GM12878 (cell line): ENCODE measurements around the gene ADAM21. TPM values are rescaled to one million over a fixed set of nuclear protein-coding genes. Genes with fewer than 3 reads are reported as not detected.
"Not testable (repeated sequence)": the region's sequence is repeated elsewhere in the genome, so short reads cannot be mapped to it uniquely, and the experiment has no call there.

Experiments used
- ATAC-seq: fragments of 200-7000 bp; cut with Tn5 transposase; 3 replicates; pipeline ENCODE4 v1.9.1; 2020; ENCODE audit warnings: mild to moderate bottlenecking, moderate library complexity
- BruUV-seq: library from RNA; stranded (reverse); fragments of 400-500 nt; replicated peaks from 2 replicates; lab custom pipeline; 2021; lab: Mats Ljungman, UMichigan
- CTCF ChIA-PET: fragments of 300-600 bp; sonication (Branson Sonifier 250); formaldehyde crosslinking; extraction: SDS; loops from one replicate; lab custom pipeline; 2021; ENCODE audit warnings: inconsistent platforms; lab: Yijun Ruan, JAX
- POLR2A ChIA-PET: fragments of 350-600 bp; formaldehyde crosslinking; extraction: SDS; loops from one replicate; lab custom pipeline; 2021; ENCODE audit warnings: inconsistent platforms; lab: Charles Lee
- RAD21 ChIA-PET: fragments of 300-600 bp; sonication (Branson Sonifier 250); formaldehyde crosslinking; loops from one replicate; lab custom pipeline; 2023; ENCODE audit warnings: antibody characterized with exemption; ENCODE audit not compliant: unreplicated experiment; lab: Charles Lee
- SMC1A ChIA-PET: fragments of 300-600 bp; sonication (Branson Sonifier 250); formaldehyde crosslinking; loops from one replicate; lab custom pipeline; 2023; ENCODE audit not compliant: unreplicated experiment, uncharacterized antibody; lab: Charles Lee
- DNase-seq: peaks from one replicate; pipeline ENCODE4 v3.0.0-alpha.2; 2011; ENCODE audit warnings: low read depth, low spot score
- FAIRE-seq: peaks from 3 replicates; lab custom pipeline; 2011; peaks lifted over from hg19 to GRCh38; lab: Jason Lieb, UNC
- H2AFZ ChIP-seq: 2 replicates; pipeline ENCODE4 v1.6.0; 2011; ENCODE audit warnings: low read depth, low read length, control low read depth; ENCODE audit not compliant: control insufficient read depth
- H3K27ac ChIP-seq: 2 replicates; pipeline ENCODE4 v1.5.1; 2011; ENCODE audit warnings: control low read depth; ENCODE audit not compliant: control insufficient read depth, insufficient read depth
- H3K27me3 ChIP-seq, 2 experiments: replicated peaks in 1 of 2; 2 replicates each; pipeline versions ENCODE4 v1.6.0 to v1.6.1; 2011; ENCODE audit warnings: low read length in 1 of 2; ENCODE audit not compliant: control insufficient read depth in 2 of 2, insufficient read depth in 2 of 2
- H3K36me3 ChIP-seq, 2 experiments: 2 replicates each; pipeline ENCODE4 v1.5.1; 2011; ENCODE audit warnings: low read length in 1 of 2; ENCODE audit not compliant: control insufficient read depth in 2 of 2, insufficient read depth in 2 of 2
- H3K4me1 ChIP-seq: 2 replicates; pipeline ENCODE4 v1.6.1; 2011; ENCODE audit warnings: mild to moderate bottlenecking, low read length, moderate library complexity, mixed read lengths; ENCODE audit not compliant: control insufficient read depth, insufficient read depth
- H3K4me2 ChIP-seq: 2 replicates; pipeline ENCODE4 v1.6.0; 2011; ENCODE audit warnings: control low read depth; ENCODE audit not compliant: control insufficient read depth, insufficient read depth
- H3K4me3 ChIP-seq: fragments of 200-600 bp; sonication (generic); 2 replicates; pipeline ENCODE4 v1.5.1; 2016
- H3K79me2 ChIP-seq: 2 replicates; pipeline ENCODE4 v1.6.0; 2011; ENCODE audit warnings: low read length; ENCODE audit not compliant: control insufficient read depth, insufficient read depth
- H3K9ac ChIP-seq: 2 replicates; pipeline ENCODE4 v1.8.0; 2011; ENCODE audit warnings: low read length, control low read depth, mixed read lengths; ENCODE audit not compliant: control insufficient read depth, insufficient read depth
- H3K9me3 ChIP-seq: replicated peaks from 3 replicates; pipeline ENCODE4 v1.5.1; 2011; ENCODE audit warnings: mild to moderate bottlenecking, low read length; ENCODE audit not compliant: control insufficient read depth, insufficient read depth
- H4K20me1 ChIP-seq: 2 replicates; pipeline ENCODE4 v1.6.0; 2011; ENCODE audit not compliant: control insufficient read depth, insufficient read depth
- CBX5 ChIP-seq: sonication (generic); IDR thresholded peaks from 2 replicates; pipeline ENCODE4 v1.6.1; 2016; ENCODE audit warnings: low read depth, moderate library complexity, mild to moderate bottlenecking, inconsistent platforms
- EED ChIP-seq: sonication (generic); IDR thresholded peaks from 2 replicates; pipeline ENCODE4 v1.6.1; 2016; ENCODE audit warnings: antibody characterized with exemption, low read depth
- IKZF2 ChIP-seq, 2 experiments: fragments of 450-650 bp; IDR thresholded peaks; 2 replicates each; pipeline ENCODE4 v1.6.1; 2017; ENCODE audit warnings: mild to moderate bottlenecking in 2 of 2, moderate library complexity in 2 of 2
- KAT2A ChIP-seq: conservative IDR thresholded peaks from 2 replicates; pipeline ENCODE4 v1.6.1; 2011; ENCODE audit warnings: low read depth, low read length; ENCODE audit not compliant: control insufficient read depth
- POLR2AphosphoS2 ChIP-seq: IDR thresholded peaks from 2 replicates; pipeline ENCODE4 v1.6.1; 2011; ENCODE audit warnings: low read depth, mild to moderate bottlenecking, low read length, improper control_type of control experiment, moderate library complexity
- TARDBP ChIP-seq: IDR thresholded peaks from 2 replicates; pipeline ENCODE4 v1.6.1; 2016; ENCODE audit warnings: borderline replicate concordance
- WGBS: methylation state at CpG from one replicate; pipeline ENCODE4 v1.1.6; 2016; ENCODE audit warnings: low lambda C conversion rate; ENCODE audit not compliant: insufficient replicate concordance, insufficient coverage; ENCODE audit errors: missing lambda C conversion rate; 5-methylcytosine and 5-hydroxymethylcytosine counted together
- in situ Hi-C: fragments of 300-500 bp; cut with MboI; formaldehyde crosslinking; loops from 9 replicates; pipeline ENCODE4 v1.14.3; 2018; ENCODE audit warnings: mixed read lengths
- intact Hi-C: fragments of 100-400 bp; cut with micrococcal nuclease; formaldehyde crosslinking; loops from one replicate; pipeline ENCODE4 v1.14.2; 2022; ENCODE audit not compliant: unreplicated experiment
- polyA plus RNA-seq, 11 experiments: library from polyadenylated mRNA; depleted of rRNA in 4 of 11; unstranded in 6 of 11; stranded (reverse) in 5 of 11; fragments of >200 nt; fragmentation: Nextera tagmentation in 4 of 11; fragmentation: Illumina TruSeq in 1 of 11; extraction: Ambion mirVana in 4 of 11; extraction: Trizol in 1 of 11; gene quantifications; 1 replicate in 1 of 11; 2 replicates in 10 of 11; pipeline versions ENCODE4 v1.2.1 to v1.2.3, GENCODE V29; 2011 to 2016; ENCODE audit warnings: inconsistent platforms in 2 of 11, missing spikeins in 2 of 11, low read depth in 1 of 11
- total RNA-seq, 4 experiments: library from RNA; depleted of rRNA in 3 of 4; stranded (reverse); fragments of >200 nt in 3 of 4; fragmentation: Illumina TruSeq in 1 of 4; extraction: Trizol in 1 of 4; gene quantifications; 2 replicates each; pipeline versions ENCODE4 v1.2.1 to v1.2.3, GENCODE V29; 2013 to 2021

ADAM21 gene
- total and polyA plus RNA-seq, 10 of the 15 experiments (the other 5 are each of a cell fraction or from before 2014, with no cell fraction given), result 0.04 to 0.16 (median 0.13) TPM; not detected in 1

DNA sequence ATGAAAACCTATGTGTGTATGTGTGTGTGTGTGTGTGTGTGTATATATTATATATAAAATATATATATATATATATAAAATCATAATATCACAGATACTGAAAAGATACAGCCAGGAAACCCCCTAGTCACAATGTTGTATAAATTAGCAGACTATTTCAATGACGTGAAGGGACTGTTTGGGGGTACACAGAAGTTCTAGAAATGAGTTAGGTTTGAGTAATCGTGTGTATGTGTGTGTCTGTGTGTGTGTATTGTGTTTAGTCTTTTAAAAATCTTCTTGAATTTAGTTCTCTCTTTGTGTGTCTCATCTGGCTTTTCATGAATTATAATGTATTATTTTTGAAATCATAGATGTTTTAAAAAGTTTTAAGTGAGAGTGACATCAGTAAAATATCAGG lies 21.9 kb downstream of the ADAM21 start (continued):
- TF ChIP-seq KAT2A, result no peak
- TF ChIP-seq CBX5, result no peak
- TF ChIP-seq IKZF2 (IDR thresholded peaks at IDR 0.05), result no peak
- no peak for TF ChIP-seq TARDBP
- TF ChIP-seq POLR2AphosphoS2, result no peak
- TF ChIP-seq EED, result no peak

DNA sequence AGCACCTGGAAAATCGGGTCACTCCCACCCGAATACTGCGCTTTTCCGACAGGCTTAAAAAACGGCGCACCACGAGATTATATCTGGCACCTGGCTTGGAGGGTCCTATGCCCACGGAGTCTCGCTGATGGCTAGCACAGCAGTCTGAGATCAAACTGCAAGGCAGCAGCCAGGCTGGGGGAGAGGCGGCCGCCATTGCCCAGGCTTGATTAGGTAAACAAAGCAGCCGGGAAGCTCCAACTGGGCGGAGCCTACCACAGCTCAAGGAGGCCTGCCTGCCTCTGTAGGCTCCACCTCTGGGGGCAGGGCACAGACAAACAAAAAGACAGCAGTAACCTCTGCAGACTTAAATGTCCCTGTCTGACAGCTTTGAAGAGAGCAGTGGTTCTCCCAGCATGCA lies 23.5 kb downstream of the ADAM21 start:
- H3K9me3 ChIP-seq, H3K4me1 ChIP-seq, H4K20me1 ChIP-seq, H3K27me3 ChIP-seq, intact Hi-C loops, DNase-seq, SMC1A ChIA-PET, ATAC-seq, H3K27ac ChIP-seq, in situ Hi-C loops, H3K9ac ChIP-seq, BruUV-seq, FAIRE-seq, H2AFZ ChIP-seq, H3K36me3 ChIP-seq, CTCF ChIA-PET, RAD21 ChIA-PET, H3K4me2 ChIP-seq, POLR2A ChIA-PET, H3K79me2 ChIP-seq, H3K4me3 ChIP-seq: not testable (repeated sequence)
- 91% methylated on average over 6 of the region's 13 CpGs for WGBS

DNA sequence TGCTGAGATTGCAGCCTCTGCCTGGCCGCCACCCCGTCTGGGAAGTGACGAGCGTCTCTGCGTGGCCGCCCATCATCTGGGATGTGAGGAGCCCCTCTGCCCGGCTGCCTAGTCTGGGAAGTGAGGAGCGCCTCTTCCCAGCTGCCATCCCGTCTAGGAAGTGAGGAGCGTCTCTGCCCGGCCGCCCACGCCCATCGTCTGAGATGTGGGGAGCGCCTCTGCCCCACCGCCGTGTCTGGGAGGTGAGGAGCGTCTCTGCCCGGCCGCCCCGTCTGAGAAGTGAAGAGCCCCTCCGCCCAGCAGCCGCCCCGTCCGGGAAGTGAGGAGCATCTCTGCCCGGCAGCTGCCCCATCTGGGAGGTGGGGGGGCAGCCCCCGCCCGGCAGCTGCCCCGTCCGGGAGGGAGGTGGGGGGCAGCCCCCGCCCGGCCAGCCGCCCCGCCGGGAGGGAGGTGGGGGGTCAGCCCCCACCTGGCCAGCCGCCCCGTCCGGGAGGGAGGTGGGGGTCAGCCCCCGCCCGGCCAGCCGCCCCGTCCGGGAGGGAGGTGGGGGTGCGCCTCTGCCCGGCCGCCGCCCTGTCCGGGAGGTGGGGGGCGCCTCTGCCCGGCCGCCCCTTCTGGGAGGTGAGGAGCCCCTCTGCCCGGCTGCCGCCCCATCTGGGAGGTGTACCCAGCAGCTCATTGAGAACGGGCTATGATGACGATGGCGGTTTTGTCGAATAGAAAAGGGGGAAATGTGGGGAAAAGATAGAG lies 25.6 kb downstream of the ADAM21 start:
- H3K27me3 ChIP-seq, H3K27ac ChIP-seq, SMC1A ChIA-PET, H3K9ac ChIP-seq, ATAC-seq, H2AFZ ChIP-seq, BruUV-seq, H3K4me1 ChIP-seq, H3K4me3 ChIP-seq, CTCF ChIA-PET, in situ Hi-C loops, H4K20me1 ChIP-seq, H3K9me3 ChIP-seq, H3K36me3 ChIP-seq, POLR2A ChIA-PET, H3K4me2 ChIP-seq, FAIRE-seq, DNase-seq, H3K79me2 ChIP-seq, RAD21 ChIA-PET, intact Hi-C loops: not testable (repeated sequence)
- 82% methylated on average over 9 of the region's 57 CpGs for WGBS
